HG02885 (cell line): ENCODE measurements around the gene COX18.

Experiments used
- ATAC-seq: cut with Tn5 transposase; IDR thresholded peaks from one replicate; pipeline ENCODE4 v1.9.1; 2021; ENCODE audit warnings: mild to moderate bottlenecking; ENCODE audit not compliant: unreplicated experiment, poor library complexity

The COX18 gene

GRCh38 chr4:73069338-73070073 is at the start of gene COX18:
Gene COX18, minus strand, starts transcription at chr4:73069716. Its CDS starts 67 bp downstream, at chr4:73069649.
- peak; percentile 82 for ATAC-seq

- no peak for ATAC-seq
Observed at GRCh38 chr4:73109493-73109892, 40.0 kb upstream of the COX18 start.

- no peak for ATAC-seq
Observed at GRCh38 chr4:73104695-73105094, 35.2 kb upstream of the COX18 start.

- no peak for ATAC-seq
Observed at GRCh38 chr4:73103799-73104503, 34.4 kb upstream of the COX18 start.

GRCh38 chr4:73099143-73099542 is 29.6 kb upstream of the COX18 start:
- ATAC-seq, result no peak

GRCh38 chr4:73098713-73099112 is 29.2 kb upstream of the COX18 start:
- no peak for ATAC-seq

GRCh38 chr4:73098016-73098415 is 28.5 kb upstream of the COX18 start:
- no peak for ATAC-seq

GRCh38 chr4:73092868-73093267 is 23.4 kb upstream of the COX18 start:
- no peak for ATAC-seq

GRCh38 chr4:73090738-73091137 is 21.2 kb upstream of the COX18 start:
- no peak for ATAC-seq

- ATAC-seq, result no peak
Observed at GRCh38 chr4:73087871-73088270, 18.4 kb upstream of the COX18 start.

GRCh38 chr4:73086095-73086868 is 16.8 kb upstream of the COX18 start:
- ATAC-seq, result no peak

GRCh38 chr4:73080789-73081188 is 11.3 kb upstream of the COX18 start:
- ATAC-seq, result peak; percentile 83

GRCh38 chr4:73075832-73076231 is 6.3 kb upstream of the COX18 start:
- ATAC-seq, result no peak

- ATAC-seq, result peak; percentile 19
Observed at GRCh38 chr4:73070074-73070390, 516 bp upstream of the COX18 start.

GRCh38 chr4:73068491-73069337 is 802 bp downstream of the COX18 start:
- peak; percentile 2 for ATAC-seq

- no peak for ATAC-seq
Observed at GRCh38 chr4:73067971-73068394, 1.5 kb downstream of the COX18 start.

- ATAC-seq, result no peak
Observed at GRCh38 chr4:73066928-73067327, 2.6 kb downstream of the COX18 start.

GRCh38 chr4:73066445-73066844 is 3.1 kb downstream of the COX18 start:
- ATAC-seq, result no peak

GRCh38 chr4:73064536-73064935 is 5.0 kb downstream of the COX18 start:
- no peak for ATAC-seq

GRCh38 chr4:73055241-73055897 is 14.1 kb downstream of the COX18 start:
- peak; percentile 97 for ATAC-seq
